Pancreas (tissue), 10 donors: ENCODE data around the gene GRIK1. TPM values are rescaled to one million over a fixed set of nuclear protein-coding genes. Genes with fewer than 3 reads are reported as not detected.

Experiments
- ATAC-seq, 4 donors: fragments of 200-7000 bp; cut with Tn5 transposase; one replicate each; pipeline versions ENCODE4 v1.8.0 to v1.9.1; 2020; ENCODE audit warnings: mild to moderate bottlenecking in 4 of 4, moderate library complexity in 4 of 4
- DNase-seq, 6 donors: peaks; one replicate each; pipeline ENCODE4 v3.0.0-alpha.2; 2020
- FAIRE-seq: peaks from 2 replicates; lab custom pipeline; 2012; peaks lifted over from hg19 to GRCh38; lab: Jason Lieb, UNC
- H3K27ac ChIP-seq, 4 donors: fragments of 200-600 bp; sonication (generic); 1 replicate in 3 of 4; 2 replicates in 1 of 4; pipeline versions ENCODE4 v1.5.0 to v1.8.0; 2020
- H3K27me3 ChIP-seq, 4 donors: fragments of 200-600 bp; one replicate each; pipeline ENCODE4 v1.8.0; 2021
- H3K36me3 ChIP-seq, 3 donors: fragments of 200-600 bp; sonication (generic) in 1 of 3; one replicate each; pipeline versions ENCODE4 v1.5.0 to v1.8.0; 2020 to 2021
- H3K4me1 ChIP-seq, 3 donors: fragments of 200-600 bp; one replicate each; pipeline ENCODE4 v1.8.0; 2021
- H3K4me3 ChIP-seq, 4 donors: fragments of 200-600 bp; sonication (generic) in 2 of 4; one replicate each; pipeline versions ENCODE4 v1.5.0 to v1.8.0; 2020 to 2021
- H3K9me3 ChIP-seq, 4 donors: fragments of 200-600 bp; one replicate each; pipeline ENCODE4 v1.8.0; 2021
- WGBS, 2 donors: extraction: QIAGEN DNeasy Blood & Tissue Kit; methylation state at CpG; one replicate each; pipeline ENCODE4 v1.1.7; 2013; 5-methylcytosine and 5-hydroxymethylcytosine counted together
- intact Hi-C, 3 donors: fragments of 100-400 bp; cut with DNase I; formaldehyde crosslinking; loops; one replicate each; pipeline versions ENCODE4 v1.11.1 to v1.14.2; 2022
- polyA plus RNA-seq, 2 donors: library from polyadenylated mRNA; stranded (reverse); fragments of 200-250 nt; gene quantifications; one replicate each; pipeline ENCODE4 v1.2.3, GENCODE V29; 2013
- total RNA-seq, 6 donors: library from RNA; stranded (reverse); fragmentation: NEBNext Ultra II Directional in 4 of 6; extraction: Animal tissue kit (Norgen Biotek cat#: 25700) in 4 of 6; gene quantifications; one replicate each; pipeline versions ENCODE4 v1.2.1 to v1.2.4, GENCODE V29; 2021 to 2023
- TF ChIP-seq, protein P1 (sequence below), 4 donors: fragments of 200-600 bp; sonication (generic) in 3 of 4; IDR thresholded peaks; one replicate each; pipeline versions ENCODE4 v1.5.0 to v1.8.0; 2021; ENCODE audit warnings: antibody characterized with exemption in 4 of 4
- donor health status: healthy with polysubstance abuse.
- donor health status: DM: no; HTN: no; CAD: no; lungs with moderate emphysema.
- donor health status: DM: no; HTN: no; CAD: no.
- donor health status: control.
- donor health status: control.
- donor health status: Bipolar disorder and iron deficiency.
- donor health status: DM: yes; HTN: yes; CAD: no.
- donor health status: DM: no; HTN: no; CAD: no.
- donor health status: DM: no; HTN: no; CAD: no.
- donor health status: DM: yes; HTN: yes; CAD: no.

GRIK1 gene
- total and polyA plus RNA-seq, 8 donors = 0.02 to 0.09 (median 0.08) TPM; not detected in 5

GRCh38 chr21:29630441-29630840, 309.4 kb downstream of the GRIK1 start:
- intact Hi-C loops = no loop called here
- no peak overlapping the region for H3K4me3 ChIP-seq
- H3K27ac ChIP-seq = no peak overlapping the region
- H3K9me3 ChIP-seq = no peaks in the 10 kb centered on the region
- TF ChIP-seq, protein P1, sequence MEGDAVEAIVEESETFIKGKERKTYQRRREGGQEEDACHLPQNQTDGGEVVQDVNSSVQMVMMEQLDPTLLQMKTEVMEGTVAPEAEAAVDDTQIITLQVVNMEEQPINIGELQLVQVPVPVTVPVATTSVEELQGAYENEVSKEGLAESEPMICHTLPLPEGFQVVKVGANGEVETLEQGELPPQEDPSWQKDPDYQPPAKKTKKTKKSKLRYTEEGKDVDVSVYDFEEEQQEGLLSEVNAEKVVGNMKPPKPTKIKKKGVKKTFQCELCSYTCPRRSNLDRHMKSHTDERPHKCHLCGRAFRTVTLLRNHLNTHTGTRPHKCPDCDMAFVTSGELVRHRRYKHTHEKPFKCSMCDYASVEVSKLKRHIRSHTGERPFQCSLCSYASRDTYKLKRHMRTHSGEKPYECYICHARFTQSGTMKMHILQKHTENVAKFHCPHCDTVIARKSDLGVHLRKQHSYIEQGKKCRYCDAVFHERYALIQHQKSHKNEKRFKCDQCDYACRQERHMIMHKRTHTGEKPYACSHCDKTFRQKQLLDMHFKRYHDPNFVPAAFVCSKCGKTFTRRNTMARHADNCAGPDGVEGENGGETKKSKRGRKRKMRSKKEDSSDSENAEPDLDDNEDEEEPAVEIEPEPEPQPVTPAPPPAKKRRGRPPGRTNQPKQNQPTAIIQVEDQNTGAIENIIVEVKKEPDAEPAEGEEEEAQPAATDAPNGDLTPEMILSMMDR (IDR thresholded peaks at IDR 0.05) = no peak
- 70 to 79% methylated on average over 3 of the region's 3 CpGs for WGBS, 2 donors
- H3K27me3 ChIP-seq = no peaks in the 10 kb centered on the region
- H3K4me1 ChIP-seq = no peaks in the 10 kb centered on the region
- DNase-seq (no peak), ATAC-seq (no peak), FAIRE-seq (no peak)
- no peaks in the 10 kb centered on the region for H3K36me3 ChIP-seq

DNA sequence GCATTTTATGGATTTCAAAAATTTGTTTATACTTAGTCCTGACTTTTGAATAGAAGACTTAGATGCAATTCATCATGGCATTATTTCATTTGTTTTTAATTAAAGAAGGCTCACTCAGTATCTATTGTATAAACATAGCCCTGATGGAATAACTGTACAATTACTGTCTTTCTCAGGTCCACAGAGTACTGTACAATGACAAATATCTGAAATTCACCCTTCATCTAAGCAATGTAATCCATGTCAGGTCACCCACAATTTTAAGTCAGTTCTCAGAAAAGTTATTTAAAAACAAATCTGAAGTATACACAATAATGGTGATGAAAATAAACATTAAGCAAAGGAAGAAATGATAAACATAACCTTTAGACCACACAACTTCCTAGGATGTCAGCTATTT, 311.9 kb downstream of the GRIK1 start:
- TF ChIP-seq, protein P1 (IDR thresholded peaks at IDR 0.05) = no peak
- FAIRE-seq (no peak), ATAC-seq (no peak), DNase-seq (no peak)
- Histone ChIP-seq H3K27me3 (no peaks in the 10 kb centered on the region), H3K4me3 (no peak overlapping the region), H3K9me3 (no peaks in the 10 kb centered on the region), H3K4me1 (no peaks in the 10 kb centered on the region), H3K36me3 (no peaks in the 10 kb centered on the region), H3K27ac (no peak overlapping the region)
- intact Hi-C loops = no loop called here

GRCh38 chr21:29626801-29627470, 312.9 kb downstream of the GRIK1 start:
- 48 to 57% methylated on average over 1 of the region's 1 CpG for WGBS, 2 donors
- TF ChIP-seq, protein P1 (IDR thresholded peaks at IDR 0.05) = no peak
- DNase-seq (no peak), ATAC-seq (no peak), FAIRE-seq (no peak)
- H3K4me1 ChIP-seq = no peaks in the 10 kb centered on the region
- intact Hi-C loops = no loop called here
- no peaks in the 10 kb centered on the region for H3K27me3 ChIP-seq
- no peaks in the 10 kb centered on the region for H3K36me3 ChIP-seq
- H3K4me3 ChIP-seq = no peak overlapping the region
- H3K9me3 ChIP-seq = no peaks in the 10 kb centered on the region
- H3K27ac ChIP-seq = no peak overlapping the region

DNA sequence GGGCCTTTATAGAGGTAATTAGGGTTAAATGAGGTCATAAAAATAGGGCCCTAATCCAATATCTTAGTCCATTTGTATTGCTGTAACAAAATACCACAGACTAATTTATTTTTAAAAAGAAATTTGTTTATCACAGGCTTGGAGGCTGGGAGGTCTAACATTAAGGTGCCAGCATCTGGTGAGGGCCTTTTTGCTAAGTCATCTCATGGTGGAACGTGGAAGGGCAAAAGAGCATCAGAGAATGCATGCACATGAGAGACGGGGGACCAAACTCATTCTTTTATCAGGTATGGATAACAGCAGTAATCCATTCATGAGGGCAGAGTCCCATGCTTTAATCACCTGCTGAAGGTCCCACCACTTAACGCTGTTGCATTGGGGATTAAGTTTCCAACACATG, 313.8 kb downstream of the GRIK1 start:
- DNase-seq (no peak), FAIRE-seq (no peak)

DNA sequence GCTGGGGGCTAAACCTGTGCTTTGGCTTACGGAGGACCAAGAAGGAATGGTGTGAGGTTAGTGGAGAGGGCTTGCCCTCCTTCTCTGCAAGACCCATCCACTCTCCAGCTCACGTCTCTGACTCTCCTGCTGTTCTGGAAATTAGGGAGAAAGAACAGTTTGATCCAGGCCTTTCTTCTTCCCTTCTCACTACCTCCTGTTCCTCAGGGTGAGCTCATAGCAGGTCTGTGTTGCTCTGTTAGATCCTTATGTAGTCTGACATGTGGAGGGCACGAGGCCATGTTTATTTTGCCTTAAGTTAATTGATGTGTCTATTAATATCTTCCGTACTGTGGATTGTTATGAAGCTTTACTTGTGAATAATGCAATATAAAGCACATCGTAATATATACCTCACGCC, 315.0 kb downstream of the GRIK1 start:
- Histone ChIP-seq H3K9me3 (no peaks in the 10 kb centered on the region), H3K36me3 (no peaks in the 10 kb centered on the region), H3K4me1 (no peaks in the 10 kb centered on the region), H3K27ac (no peak overlapping the region), H3K27me3 (no peaks in the 10 kb centered on the region), H3K4me3 (no peak overlapping the region)
- 91 to 95% methylated on average over 6 of the region's 6 CpGs for WGBS, 2 donors
- no peak for ATAC-seq
- TF ChIP-seq, protein P1 (IDR thresholded peaks at IDR 0.05) = no peak
- intact Hi-C loops = no loop called here
- no peak for FAIRE-seq
- no peak for DNase-seq

More for the DNA sequence above, 313.8 kb downstream of the GRIK1 start:
- TF ChIP-seq, protein P1 (IDR thresholded peaks at IDR 0.05) = no peak
- ATAC-seq = no peak
- no peaks in the 10 kb centered on the region for H3K36me3 ChIP-seq
- intact Hi-C loops = no loop called here
- H3K4me1 ChIP-seq = no peaks in the 10 kb centered on the region
- H3K9me3 ChIP-seq = no peaks in the 10 kb centered on the region
- H3K4me3 ChIP-seq = no peak overlapping the region
- H3K27me3 ChIP-seq = no peaks in the 10 kb centered on the region
- no peak overlapping the region for H3K27ac ChIP-seq
- 93 to 94% methylated on average over 3 of the region's 3 CpGs for WGBS, 2 donors
